NCI-H2171 (cell line): Measurements from ENCODE around the gene NXN.
A peak's percentile ranks its signal among the peaks of the same experiment; 100 is the strongest.
"Not testable (repeated sequence)": the region's sequence is repeated elsewhere in the genome, so short reads cannot be mapped to it uniquely, and the experiment has no call there.

Experiments
- DNase-seq: peaks from one replicate; lab custom pipeline; 2025; lab: John Stamatoyannopoulos, UW

NXN gene

GRCh38 chr17:798246-798645, 181.3 kb downstream of the NXN start:
- peak; percentile 77 for DNase-seq

GRCh38 chr17:797236-797840, 182.2 kb downstream of the NXN start:
- DNase-seq = no peak

DNA sequence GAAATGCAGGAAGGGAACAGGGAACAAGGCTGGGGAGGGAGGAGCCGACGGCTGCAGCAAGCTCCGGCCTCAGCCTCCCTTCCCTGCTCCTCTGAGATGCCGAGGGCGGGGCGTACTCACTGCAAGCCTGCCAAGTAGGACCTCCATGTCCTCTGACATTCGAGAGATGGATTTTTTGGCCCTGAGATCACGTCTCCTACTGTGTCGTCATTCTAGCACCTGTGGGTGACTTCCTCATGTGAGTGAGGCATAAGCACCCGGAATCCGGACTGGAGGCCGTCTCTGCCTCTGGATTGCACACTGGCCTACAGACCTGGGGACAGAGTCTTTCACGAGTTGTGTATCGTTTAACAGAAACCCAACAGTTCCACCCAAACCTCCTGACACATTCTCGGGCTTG, 183.0 kb downstream of the NXN start:
- DNase-seq = no peak

GRCh38 chr17:795721-796120, 183.9 kb downstream of the NXN start:
- DNase-seq = no peak

DNA sequence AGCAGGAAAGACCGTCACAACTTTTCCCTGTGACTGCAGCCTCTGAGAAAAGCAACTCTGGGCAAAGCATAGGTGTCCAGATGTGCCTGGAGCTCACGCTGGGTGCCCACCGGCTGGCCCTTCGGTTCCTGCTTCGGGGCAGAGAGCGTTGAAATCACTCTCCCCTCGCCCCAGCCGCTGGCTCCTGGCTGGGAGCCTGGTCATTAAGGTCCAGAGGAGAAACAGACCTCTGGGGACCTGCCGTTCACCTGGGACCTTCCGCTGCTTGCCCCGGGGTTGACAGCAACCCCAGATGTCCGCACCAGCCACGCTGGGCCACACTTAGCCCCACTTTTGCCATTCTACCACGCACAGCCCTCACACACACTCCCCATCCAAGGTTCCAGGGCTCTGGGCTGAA, 184.3 kb downstream of the NXN start:
- DNase-seq = no peak

DNA sequence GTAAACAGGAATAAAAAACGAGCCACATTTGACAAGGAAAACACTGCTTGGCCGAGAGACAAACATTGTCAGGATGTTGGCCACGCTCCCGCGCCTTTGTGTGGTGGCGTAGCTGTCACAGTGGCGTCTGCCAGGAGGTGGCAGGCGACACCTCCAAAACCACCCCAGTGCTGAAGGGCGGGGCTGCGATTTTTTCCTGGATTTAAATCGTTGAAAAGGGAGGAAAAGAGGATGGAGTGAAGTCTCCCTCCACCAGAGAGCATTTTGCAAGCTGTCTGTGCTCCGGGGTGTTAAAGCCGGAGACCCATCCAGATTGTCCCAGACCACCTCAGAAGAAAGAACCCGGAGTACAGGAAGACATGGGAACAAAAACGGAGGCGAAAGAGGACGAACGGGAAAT, 184.7 kb downstream of the NXN start:
- peak; percentile 84 for DNase-seq

GRCh38 chr17:792277-792676, 187.3 kb downstream of the NXN start:
- no peak for DNase-seq

DNA sequence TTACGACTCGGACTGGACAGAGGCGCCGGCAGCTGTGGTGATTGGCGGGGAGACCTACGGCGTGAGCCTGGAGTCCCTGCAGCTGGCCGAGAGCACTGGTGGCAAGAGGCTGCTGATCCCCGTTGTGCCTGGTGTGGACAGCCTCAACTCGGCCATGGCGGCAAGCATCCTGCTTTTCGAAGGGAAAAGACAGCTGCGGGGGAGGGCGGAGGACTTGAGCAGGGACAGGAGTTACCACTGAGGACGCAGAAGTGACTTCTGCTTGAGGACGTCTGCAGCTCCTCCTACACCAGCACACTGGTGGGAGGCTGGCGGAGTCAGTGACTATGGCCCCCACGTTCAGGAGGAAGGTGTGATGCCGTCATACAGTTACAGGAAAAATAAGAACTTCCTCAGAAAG, 187.7 kb downstream of the NXN start:
- no peak for DNase-seq

DNA sequence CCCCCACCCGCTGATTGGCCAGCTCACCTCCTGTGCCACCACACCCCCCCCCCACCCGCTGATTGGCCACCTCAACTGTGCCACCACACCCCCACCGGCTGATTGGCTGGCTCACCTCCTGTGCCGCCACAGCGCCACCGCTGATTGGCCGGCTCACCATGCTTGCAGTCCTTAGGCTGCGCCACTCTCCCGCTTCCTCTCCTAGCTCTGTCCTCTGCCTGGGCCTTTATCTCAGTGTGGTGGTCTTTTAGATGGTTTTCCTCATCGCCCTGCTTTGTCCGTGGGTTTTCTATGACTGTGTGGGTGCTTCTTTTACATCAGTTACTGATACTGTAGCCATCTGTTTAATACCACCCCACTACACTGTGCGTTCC, 188.7 kb downstream of the NXN start:
- DNase-seq = not testable (repeated sequence)

- not testable (repeated sequence) for DNase-seq
These were observed 189.4 kb downstream of the NXN start for GRCh38 chr17:789931-790873.

DNA sequence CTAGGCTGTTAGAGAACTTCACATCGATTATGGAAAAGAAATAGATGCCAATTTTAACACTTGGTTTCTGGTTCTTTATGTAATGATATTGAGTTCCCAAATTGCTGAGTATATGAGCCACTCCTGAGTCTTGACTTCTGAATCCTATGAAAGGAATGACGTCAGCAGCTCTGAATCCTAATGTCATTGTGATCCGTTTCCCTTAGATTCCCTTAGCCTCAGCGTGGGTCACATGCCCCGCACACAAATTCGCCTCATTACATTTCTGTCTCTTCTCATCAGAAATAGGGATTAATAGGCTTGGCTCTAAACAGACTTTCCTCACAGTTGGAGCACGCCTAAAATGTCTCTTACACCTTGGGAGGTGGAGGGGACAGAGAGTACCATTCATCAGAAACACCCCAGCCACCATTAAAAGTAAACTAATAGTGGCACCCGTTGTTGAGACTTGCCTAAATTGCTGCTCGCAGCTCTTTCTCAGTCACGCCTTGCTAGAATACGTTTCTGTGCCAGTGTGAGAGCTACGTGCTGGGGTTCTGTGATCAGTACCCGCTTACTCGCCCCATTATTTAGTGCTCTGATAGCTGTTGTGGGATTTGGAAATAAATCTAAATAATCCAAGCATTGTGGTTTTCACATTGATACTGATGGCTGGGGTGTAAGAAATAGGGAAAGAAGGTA, 190.3 kb downstream of the NXN start:
- DNase-seq = no peak

GRCh38 chr17:788551-788950, 191.0 kb downstream of the NXN start:
- no peak for DNase-seq

DNA sequence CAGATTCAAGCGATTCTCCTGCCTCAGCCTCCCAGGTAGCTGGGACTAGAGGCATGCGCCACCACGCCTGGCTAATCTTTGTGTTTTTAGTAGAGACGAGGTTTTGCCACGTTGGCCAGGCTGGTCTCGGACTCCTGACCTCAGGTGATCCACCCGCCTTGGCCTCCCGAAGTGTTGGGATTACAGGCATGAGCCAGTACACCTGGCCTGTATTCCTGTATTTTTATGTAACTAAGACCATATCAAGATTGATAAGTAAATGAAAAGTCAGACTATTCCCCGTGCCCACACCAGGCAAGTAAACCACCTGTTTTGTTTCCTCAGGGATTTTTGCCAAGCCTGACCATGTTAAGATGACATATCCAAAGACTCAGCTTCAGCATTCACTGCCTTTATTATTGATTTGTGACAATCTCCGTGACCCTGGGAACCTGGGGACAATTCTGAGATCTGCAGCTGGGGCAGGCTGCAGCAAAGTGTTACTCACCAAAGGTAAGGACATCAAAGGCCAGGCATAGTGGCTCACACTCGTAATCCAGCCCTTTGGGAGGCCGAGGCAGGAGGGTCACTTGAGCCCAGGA, 191.8 kb downstream of the NXN start:
- DNase-seq = no peak

- not testable (repeated sequence) for DNase-seq
These were observed 193.7 kb downstream of the NXN start for GRCh38 chr17:785901-786300.

- DNase-seq = no peak
These were observed 195.4 kb downstream of the NXN start for GRCh38 chr17:784143-784542.

GRCh38 chr17:781805-782731, 197.5 kb downstream of the NXN start, which contains the start of the genes GLOD4 and MRM3:
Gene GLOD4, minus strand, starts transcription at chr17:782280. Its CDS starts 25 bp downstream, at chr17:782255.
Gene MRM3, plus strand, starts transcription at chr17:782353. Its CDS starts 26 bp downstream, at chr17:782379.
- DNase-seq = peak; percentile 82

GRCh38 chr17:778096-778495, 201.5 kb downstream of the NXN start:
- no peak for DNase-seq

DNA sequence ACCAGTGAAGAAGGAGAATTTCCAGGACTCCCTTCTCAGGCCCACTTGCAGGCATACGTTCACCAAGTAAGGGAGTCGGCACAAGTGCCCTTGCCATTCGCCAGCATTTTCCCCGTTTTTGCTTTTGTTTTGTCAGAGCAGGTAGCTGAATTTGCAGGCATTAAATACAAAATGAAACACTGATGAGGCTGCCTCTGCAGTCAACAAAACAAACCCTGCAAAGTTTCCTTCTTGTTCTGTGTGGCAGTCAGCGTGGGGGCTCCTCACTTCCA, 205.3 kb downstream of the NXN start:
- DNase-seq = no peak

DNA sequence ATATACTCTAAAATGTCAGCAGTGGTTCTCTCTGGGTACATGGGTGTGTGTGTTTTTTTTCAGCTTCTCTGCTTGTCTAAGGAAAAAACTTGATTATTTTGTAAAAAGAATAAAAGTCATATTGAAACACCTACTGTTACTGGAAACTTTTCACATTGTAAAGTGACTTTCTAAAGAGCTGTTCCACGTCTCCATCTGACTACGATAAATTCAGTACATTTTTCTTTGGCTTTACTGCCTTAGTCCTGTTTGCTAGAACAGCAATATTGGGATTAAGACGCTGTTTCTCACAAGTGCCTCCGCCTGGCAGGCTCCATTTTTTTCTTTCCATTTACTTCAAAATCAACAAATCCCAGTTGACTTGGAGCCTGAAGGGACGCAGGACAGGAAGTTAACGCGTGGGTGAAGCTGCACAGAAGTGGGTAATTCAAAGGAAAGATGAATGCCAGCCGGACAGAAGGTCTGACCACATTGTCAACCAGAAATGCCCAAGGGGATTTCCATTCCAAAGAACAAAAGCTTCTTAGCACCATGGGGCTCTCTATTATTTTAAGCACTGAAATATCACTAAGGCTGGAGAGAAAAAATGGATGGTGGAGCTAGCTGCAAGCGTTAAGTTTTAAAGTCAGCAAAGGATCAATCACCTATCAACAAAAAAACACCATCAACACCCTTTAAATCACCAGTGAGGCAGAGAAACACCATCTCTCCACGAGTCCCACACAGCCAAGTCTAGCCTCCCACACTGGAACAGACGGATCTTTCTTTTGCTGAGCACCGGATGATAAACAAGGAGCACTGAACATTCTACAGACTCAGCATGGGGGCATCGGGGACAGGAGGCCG, 205.9 kb downstream of the NXN start:
- DNase-seq = no peak

- no peak for DNase-seq
These were observed 206.6 kb downstream of the NXN start for GRCh38 chr17:773016-773415.

DNA sequence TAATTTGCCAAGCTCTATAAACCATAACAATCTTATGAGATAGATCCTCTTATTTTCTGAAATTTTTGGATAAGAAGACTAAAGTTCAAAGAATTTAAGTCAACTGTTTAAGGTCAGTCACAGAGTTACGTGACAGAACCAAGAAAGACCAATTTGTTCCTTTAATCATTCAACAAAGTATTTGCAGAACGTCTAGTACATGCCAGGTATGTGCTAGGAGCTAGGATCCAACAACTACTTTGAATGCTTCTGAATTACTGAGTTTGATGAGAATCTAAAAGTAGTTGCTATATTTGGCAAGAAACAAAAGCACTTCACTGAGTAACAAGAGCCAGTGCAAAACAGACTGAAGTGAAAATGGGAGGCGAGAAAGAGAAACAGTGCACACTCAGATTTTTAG, 212.5 kb downstream of the NXN start:
- DNase-seq = no peak
